Endothelial cell of hepatic sinusoid (primary cell): ENCODE measurements around the gene HMMR.
"Not testable (repeated sequence)": the region's sequence is repeated elsewhere in the genome, so short reads cannot be mapped to it uniquely, and the experiment has no call there.

Experiments
- in situ Hi-C: cut with HindIII; loops from 2 replicates; pipeline ENCODE4 v1.10.0; 2017; ENCODE audit warnings: low sequenced_read_pairs

Gene HMMR

GRCh38 chr5:163505368-163506094 lies 45.1 kb downstream of the HMMR start, which contains the start of gene MAT2B:
Gene MAT2B (plus strand): TSS chr5:163505619. CDS start chr5:163505687, 68 bp downstream.
- in situ Hi-C loops = no loop called here

- in situ Hi-C loops = no loop called here
These were observed 45.6 kb downstream of the HMMR start for GRCh38 chr5:163506095-163506457.

- in situ Hi-C loops = no loop called here
These were observed 46.3 kb downstream of the HMMR start for GRCh38 chr5:163506726-163507125.

GRCh38 chr5:163508753-163509152 lies 48.3 kb downstream of the HMMR start:
- in situ Hi-C loops = no loop called here

GRCh38 chr5:163509291-163509951 lies 49.0 kb downstream of the HMMR start:
- in situ Hi-C loops = no loop called here

GRCh38 chr5:163512526-163512925 lies 52.1 kb downstream of the HMMR start:
- in situ Hi-C loops = no loop called here

- in situ Hi-C loops = no loop called here
These were observed 64.7 kb downstream of the HMMR start for GRCh38 chr5:163525096-163525495.

GRCh38 chr5:163529698-163530097 lies 69.3 kb downstream of the HMMR start:
- in situ Hi-C loops = no loop called here

GRCh38 chr5:163531272-163531671 lies 70.8 kb downstream of the HMMR start:
- in situ Hi-C loops = no loop called here

- in situ Hi-C loops = no loop called here
These were observed 72.0 kb downstream of the HMMR start for GRCh38 chr5:163532171-163533084.

- in situ Hi-C loops = no loop called here
These were observed 72.8 kb downstream of the HMMR start for GRCh38 chr5:163533223-163533622.

- in situ Hi-C loops = no loop called here
These were observed 74.2 kb downstream of the HMMR start for GRCh38 chr5:163534492-163535094.

- in situ Hi-C loops = no loop called here
These were observed 74.9 kb downstream of the HMMR start for GRCh38 chr5:163535290-163535689.

GRCh38 chr5:163536442-163536841 lies 76.0 kb downstream of the HMMR start:
- in situ Hi-C loops = not testable (repeated sequence)

GRCh38 chr5:163540696-163541095 lies 80.3 kb downstream of the HMMR start:
- in situ Hi-C loops = no loop called here
